ENCODE data around the gene APBA1. TPM values are rescaled to one million over a fixed set of nuclear protein-coding genes. Genes with fewer than 3 reads are reported as not detected.

The APBA1 gene
- total RNA-seq, 1 experiment from 2014 or later: 1.2 TPM

DNA sequence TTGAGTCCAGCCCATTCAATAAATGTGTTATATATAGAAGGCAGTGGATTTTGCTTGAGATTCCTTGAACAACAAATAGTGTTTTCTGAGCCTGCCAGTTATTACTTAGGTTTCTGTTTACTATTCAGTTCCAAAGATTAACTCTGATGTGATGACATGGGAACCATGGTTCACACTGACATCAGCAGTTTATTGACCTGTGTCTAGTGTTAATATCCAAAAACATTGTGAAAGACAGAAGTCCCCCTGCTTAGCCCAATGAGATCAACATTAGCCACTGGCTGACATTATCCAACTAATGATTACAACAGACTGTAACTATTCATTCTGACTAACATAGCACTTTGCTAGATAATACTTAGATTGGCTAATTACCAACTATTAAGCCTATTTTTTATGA lies 14.9 kb downstream of the APBA1 start:
- DNase-seq (ENCODE audit: low read depth): no peak

DNA sequence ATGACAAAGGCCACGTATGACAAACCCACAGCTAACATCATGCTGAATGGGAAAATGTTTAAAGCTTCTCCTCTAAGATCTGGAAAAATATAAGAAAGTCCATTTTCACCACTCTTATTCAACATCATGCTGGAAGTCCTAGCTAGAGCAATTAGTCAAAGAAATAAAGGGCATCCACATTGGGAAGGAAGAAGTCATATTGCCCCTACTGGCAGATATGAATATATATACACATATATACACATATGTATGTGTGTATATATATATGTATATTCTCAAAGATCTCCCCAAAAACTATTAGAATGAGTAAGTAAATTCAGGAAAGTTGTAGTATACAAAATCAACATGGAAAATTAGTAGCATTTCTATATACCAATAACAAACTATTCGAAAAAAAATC lies 17.1 kb downstream of the APBA1 start:
- DNase-seq (ENCODE audit: low read depth): no peak

DNA sequence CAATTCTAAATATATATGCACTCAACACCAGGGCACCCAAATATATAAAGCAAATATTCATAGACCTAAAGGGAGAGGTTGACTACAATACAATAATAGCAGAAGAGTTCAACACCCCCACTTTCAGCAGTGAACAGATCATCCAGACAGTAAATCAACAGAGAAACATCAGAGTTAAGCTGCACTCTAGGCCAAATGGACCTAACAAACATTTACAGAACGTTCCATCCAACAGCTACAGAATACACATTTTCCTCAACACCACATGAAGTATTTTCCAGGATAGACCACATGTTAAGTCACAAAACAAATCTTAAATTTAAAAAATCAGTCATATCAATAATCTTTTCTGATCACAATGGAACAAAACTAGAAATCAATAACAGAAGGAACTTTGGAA lies 18.9 kb downstream of the APBA1 start:
- no peak for DNase-seq (ENCODE audit: low read depth)

DNA sequence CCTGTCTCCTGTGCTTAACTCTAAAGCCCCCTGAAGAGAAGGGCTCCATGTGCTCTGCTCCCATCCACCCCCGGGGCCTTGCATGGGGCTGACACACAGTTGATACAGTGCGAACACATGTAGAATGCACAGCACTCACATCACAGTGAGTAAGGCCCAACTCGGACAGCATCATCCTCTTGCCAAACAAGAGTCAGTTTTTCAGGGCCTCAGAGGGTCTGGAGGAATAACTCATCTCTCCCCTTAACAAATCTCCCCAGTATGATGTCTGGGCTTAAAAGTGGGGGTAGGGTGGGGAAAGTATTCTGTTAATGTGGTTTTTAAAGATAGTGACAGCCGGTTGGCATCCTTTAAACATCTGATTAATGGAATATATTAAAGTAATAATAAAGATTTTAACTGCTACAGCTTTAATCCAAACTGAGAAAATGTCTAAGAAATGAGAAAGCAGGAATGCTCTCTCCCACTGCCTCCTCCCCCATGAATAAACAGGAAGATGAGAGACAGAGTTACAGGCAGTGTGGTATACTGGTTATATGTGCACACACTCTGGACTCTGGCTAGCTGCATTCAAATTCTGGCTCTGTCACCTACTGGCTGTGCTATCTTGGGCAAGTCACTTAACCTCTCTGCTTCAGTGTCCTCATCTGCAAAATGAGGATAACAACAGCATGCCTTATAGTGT lies 22.5 kb downstream of the APBA1 start:
- no peak for DNase-seq (ENCODE audit: low read depth)

DNA sequence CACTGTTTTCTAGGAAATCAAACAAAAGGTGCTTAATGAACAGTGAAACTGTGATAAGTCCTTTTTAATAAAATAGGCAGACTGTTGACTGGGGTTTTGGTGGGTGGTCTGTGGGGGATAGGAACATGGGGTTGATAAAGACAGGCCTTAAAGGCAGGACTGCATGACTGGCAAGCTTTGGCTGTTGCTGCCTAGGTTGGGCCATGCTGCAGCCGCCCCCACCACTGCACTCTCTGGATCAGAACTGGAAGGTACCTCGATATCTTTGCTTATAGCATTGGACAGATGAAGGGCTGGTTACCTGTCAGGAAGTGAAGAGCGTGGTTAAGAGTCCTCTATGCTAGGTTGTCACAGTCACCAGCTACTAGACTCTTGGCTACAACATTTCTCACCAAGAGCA lies 24.4 kb downstream of the APBA1 start:
- no peak for DNase-seq (ENCODE audit: low read depth)

DNA sequence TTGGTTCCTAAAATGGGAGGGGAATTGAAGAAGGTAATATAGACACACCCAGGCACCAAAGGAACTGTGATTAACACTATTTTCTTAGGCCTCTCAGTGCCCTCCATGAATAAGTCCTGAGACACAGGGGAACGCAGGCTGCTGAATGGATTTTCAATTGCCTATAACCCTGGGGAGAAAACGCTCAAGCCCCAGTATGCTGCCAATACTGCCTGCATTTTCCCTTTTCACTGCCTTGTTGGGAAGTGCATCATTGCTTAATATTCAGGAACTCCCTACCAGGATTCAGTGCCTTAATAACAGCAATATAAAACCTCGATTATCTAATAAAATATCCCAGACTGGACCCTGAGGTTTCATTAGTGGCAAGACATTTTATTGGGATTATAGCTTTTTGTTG lies 25.4 kb downstream of the APBA1 start:
- no peak for DNase-seq (ENCODE audit: low read depth)

DNA sequence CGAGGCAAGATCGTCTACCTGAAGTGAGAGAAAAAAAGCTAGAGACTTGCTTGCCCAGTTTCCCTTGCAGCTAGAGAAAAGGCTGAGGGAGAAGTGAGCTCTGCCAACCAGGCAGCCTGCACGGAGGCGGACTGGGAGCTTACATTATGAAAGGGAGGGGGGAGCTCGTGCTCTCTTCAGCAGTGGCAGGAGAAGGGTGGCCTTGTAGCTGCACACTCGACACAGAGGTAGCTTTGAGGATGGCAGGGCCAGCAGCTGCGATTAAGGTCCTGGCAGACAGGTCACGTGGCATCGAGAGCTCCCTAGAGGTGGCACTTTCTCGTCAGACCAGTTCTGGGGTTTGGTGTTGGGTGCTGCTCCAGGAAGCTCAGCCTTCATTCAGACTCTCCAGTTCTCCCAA lies 26.7 kb downstream of the APBA1 start:
- no peak for DNase-seq (ENCODE audit: low read depth)

DNA sequence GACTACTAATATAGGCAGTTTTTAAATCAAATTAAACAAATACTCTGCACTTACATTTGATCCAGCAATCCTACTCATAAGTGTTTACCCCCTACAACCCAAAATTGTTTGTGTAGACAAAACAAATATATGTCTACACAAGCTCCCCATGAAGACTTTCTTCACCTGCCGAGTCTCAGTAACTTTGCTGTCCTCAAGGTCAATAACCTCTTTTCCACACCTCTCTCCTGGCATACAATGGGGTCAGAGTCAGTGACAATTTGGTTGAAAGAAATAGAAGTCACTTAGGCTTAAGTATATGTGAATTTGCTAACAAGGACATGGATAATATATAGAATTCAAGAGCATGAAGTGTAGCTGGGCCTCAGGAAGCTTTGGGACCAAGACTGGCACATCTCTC lies 29.1 kb downstream of the APBA1 start:
- no peak for DNase-seq (ENCODE audit: low read depth)

DNA sequence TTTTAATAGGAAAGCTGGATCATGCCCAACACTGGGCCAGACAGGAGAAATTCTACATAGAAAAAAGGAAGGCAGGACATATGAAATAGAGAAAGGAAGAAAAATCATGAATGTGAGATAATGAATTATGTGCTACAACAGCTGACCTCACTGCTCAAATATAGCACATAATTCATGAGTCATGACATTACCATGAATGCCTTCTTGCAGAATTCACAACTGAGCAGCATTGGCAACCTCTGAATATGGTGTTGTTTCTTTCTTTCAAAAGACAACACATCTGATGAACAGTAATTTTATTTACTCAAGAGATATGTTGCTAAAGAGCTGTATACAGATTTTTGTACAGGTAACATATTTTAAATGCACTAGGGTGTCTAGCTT lies 34.4 kb downstream of the APBA1 start:
- DNase-seq (ENCODE audit: low read depth): peak; percentile 69

DNA sequence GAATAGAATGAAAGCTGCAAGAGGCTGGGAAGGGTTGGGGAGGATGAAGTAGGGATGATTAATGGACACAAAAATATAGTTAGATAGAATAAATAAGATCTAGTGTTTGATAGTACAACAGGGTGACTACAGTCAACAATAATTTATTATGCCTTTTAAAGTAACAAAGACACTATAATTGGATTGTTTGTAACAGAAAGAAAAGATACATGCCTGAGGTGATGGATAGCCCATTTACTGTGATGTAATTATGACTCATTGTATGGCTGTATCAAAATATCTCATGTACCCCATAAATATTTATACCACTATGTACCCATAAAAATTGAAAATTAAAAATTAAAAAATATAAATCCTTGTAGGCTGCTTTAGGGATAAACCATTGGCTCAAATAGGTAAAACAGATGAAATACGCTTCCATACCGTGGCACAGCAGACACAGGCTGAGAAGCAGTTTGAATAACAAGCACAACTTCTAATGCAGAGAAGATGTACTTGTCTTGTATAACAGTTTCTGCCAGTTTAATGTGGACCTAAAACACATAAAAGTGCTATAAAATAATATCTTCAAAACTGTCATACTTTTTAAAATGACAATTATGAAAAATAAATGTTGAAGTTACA lies 34.9 kb downstream of the APBA1 start:
- peak; percentile 39 for DNase-seq (ENCODE audit: low read depth)

DNA sequence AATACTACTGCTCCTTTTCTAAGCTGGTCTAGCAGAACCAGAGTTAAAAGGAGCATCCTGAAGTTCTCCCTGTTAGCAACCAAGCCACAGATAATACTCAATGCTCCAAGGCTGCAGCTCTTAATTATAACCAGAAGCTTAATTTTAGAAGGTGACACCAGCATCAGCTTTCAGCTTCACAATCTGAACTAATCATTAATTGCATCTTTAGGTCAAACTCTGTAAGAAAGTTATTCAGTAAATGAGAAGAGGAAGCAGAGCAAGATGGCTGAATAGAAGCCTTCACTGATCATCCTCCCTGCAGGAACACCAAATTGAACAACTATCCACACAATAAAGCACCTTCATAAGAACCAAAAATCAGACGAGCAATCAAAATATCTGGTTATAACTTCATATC lies 38.5 kb downstream of the APBA1 start:
- no peak for DNase-seq (ENCODE audit: low read depth)

DNA sequence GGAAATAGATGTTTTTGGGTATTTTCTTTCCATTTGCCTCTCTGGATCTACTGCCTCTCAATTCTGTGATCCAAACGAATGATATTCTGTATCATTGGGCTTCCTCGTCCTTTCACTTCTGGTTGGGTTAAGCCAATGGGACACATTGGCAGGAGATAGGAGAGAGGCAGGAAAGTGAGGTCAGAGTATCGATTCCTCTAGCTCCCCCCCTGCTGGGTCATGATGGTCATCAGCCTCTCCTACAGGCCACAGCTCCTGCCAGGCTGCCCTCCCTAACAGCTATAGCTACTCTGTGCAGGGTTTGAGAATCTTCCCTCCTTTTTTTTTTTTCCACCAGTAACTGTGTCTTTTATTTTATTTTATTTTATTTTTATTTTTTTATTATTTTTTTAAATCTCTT lies 39.4 kb downstream of the APBA1 start:
- DNase-seq (ENCODE audit: low read depth): no peak

DNA sequence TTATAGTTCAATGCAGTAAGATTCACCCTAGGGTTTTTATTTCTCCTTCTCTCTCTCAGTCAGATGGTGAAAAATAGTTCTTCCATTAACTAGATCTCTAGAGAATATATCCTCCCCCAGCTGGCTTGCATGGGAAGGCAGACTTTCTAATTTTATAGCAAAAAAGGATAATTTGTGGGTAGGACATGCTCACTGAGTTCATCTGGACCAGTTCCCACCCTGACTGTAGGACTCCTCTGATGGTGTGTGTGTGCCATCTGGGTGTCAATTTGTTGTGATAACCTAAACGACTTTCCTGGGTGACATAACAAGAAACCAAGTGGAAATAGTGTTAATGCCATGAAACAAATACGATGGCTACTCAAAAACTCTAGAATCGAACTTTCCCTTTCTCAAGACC lies 44.9 kb downstream of the APBA1 start:
- no peak for DNase-seq (ENCODE audit: low read depth)

DNA sequence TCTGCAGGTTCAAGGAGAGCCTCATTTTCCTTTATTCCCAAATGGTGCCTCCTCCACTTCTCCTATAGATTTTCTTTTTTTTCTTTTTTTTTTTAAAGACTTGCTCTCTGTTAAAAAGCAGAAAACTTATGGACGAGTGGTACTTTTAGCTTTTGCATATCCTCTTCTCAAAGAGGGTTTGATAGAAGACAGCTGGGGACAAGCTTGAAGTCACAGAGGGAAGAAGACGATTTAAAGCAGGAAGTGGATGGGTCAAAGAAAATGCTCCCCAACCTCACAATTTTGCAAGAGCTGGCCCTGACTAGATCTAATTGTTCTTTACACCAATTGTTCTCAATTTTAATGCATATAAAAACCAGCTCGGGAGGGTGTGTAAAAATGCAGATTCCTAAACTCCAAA lies 48.9 kb downstream of the APBA1 start:
- DNase-seq (ENCODE audit: low read depth): no peak

DNA sequence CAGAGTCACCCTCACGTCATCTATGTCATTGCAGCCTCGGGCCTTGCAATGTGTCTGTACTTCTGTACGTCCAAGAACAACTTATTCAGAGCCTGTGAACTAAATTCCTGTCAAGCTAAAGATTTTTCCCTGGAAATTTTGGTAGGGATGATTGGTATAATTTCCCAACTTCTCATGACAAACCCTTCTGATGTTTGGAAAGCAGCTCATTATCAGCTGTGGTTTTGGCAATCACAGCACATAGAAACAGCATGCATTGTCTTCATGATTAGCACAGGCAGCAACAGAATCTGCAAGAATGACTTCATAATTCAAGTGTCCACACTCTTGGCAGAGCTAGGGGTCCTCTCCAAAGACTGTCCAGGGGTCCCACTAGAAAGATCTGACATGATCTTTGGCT lies 49.5 kb downstream of the APBA1 start:
- DNase-seq (ENCODE audit: low read depth): peak; percentile 24

DNA sequence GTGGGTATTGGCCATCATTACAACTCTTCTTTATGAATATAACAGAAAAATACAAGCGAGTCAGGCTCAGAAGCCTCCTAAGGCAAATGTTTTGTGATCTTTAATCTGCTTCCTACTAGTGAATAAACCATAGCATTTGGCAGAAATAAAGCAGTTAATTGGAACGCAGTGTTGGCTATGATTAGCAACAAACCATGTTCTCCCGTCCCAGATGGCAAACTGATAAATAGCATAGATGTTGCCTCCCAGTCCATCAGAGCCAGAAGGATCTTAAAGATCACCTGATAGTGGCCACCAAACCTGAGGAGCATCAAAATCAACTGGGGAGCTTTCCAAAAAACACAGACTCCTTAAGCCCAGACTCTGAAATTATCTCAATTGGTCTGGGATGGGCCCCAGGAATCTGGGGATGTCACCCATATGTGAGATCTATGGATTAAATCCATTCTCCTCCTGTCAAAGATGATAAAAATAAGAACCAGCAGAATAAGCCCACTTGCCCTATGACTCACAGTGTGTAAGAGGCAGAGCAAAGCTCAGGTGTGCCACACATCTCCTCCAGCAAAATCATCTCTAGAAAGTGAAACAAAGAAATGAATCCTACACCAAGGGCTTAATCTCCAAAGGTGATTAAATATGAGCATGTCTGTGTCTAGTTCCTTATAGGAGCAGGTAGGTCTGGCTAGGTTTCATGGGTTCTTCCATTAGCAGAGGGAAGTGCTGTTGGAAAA lies 50.3 kb downstream of the APBA1 start:
- no peak for DNase-seq (ENCODE audit: low read depth)

DNA sequence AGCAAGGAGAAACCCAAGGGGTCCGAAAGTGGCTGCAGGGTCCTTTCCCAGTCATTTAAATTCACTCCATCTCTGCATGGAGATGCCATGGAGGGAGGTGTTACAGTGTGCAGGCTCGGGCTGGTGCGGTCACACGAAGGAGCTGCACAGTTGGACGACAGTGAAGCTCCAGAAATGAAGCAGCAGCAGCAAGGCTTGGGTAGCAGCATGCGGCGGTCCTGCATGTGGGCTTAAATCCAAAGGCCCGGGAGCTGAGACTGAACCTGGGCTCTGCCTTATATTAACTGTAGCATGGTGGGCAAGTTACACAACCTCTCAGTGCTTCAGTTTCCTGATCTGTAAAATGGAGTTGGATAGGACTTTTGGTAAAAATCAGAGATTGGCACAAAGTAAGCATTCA lies 51.4 kb downstream of the APBA1 start:
- DNase-seq (ENCODE audit: low read depth): no peak

DNA sequence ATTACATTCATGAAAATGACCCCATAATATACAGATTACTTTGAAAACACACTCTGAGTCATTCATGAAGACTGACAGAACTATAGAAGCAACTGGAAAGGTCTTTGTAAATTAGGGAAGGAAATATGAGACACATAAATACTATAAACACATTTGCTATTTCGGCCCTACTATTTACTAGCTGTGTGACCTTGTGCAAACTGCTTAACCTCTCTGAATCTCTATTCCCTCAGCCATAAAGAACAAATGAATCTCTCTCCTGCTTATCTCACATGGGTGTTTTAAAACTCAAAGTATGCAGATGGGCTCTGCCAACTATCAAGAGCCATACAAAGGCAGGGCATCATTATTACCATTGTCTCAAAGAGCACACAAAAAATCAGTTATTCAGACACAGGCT lies 52.9 kb downstream of the APBA1 start:
- DNase-seq (ENCODE audit: low read depth): no peak

DNA sequence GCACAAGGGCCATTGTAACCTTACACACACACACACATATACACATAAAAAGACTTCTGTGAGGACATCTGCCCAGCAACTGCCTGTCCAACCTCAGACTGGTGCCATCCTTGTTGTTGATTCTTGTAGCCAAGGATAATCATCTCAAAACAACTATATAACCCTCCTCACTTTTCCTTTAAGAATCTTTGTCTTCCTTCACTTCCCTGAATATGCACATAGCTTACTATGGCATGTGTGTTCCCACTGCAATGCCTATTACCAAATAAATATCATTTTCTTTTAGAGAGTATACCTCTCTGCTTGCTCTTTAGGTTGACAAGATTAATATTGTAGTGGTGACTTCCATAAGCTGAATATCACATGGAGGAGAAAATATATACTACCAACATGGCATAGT lies 55.2 kb downstream of the APBA1 start:
- no peak for DNase-seq (ENCODE audit: low read depth)

DNA sequence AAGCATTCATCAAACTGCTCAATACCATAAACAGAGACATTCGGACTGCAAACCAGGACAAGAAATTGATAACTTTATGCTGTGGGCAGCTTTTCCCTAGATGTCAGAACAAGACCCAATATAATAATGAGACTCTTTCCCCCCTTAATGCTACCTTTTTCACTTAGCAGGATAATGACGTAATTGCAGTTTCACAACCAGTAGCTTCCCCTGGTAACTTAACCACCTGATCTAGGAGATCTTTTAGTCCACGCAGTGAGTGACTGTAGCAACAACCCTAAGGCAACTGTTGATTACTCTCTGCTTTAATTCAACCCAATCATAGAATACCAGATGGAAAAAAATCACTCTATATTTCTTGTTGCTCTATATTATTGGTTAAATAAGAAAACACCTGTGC lies 56.3 kb downstream of the APBA1 start:
- DNase-seq (ENCODE audit: low read depth): no peak

DNA sequence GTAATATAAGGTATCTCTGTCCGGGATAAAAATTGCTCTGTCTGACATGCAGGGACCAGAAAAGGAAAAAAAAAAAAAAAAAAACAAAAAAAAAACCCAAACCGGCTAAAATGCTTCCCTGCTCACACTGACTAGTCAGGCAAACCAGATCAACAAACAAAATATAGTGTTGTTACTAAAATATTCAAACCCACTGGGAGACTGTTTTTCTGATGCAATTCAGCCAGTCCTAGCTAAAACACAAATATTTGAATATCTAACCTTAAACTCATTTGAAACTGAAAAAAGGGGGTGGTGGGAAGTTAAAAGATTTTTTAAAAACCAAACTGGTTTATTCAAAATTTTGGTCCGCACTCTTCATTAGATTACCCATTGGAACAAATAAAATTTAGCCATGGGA lies 61.0 kb downstream of the APBA1 start:
- no peak for DNase-seq (ENCODE audit: low read depth)

DNA sequence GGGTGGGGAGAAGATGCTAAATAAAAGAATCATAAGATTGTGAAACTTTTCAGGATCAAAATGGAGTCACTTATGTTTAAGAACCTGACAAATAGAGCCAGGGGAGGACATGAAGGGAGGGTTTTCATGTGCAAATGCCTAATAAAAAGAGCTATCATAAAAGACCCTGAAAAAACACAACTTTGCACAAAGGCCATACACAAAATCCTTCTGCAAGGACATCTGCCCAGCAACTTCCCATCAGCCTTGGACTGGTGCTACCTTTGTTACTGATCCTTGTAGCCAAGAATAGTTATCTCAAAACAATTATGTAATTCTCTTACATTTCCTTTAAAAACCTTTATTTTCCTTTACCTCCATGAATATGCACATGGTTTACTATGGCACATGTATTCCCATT lies 63.0 kb downstream of the APBA1 start:
- no peak for DNase-seq (ENCODE audit: low read depth)

DNA sequence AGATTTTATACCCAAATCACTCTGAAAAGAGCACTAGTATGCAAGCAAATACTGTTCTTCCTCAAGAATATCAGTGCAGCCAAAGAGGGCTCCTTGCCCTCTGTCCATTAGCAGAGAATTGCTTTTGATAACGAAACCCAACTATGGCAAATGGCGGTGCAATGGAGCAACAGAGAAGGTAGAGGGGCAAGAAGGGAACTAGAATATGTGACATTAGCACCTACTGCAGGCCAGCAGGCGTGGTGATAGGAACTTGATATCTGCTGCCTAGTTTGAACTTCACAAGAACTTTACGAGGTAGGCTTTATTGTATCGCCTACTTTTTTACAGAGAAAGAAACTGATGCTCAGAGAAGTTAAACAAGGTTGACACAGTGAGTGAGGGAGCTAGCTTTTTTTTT lies 66.1 kb downstream of the APBA1 start:
- no peak for DNase-seq (ENCODE audit: low read depth)
